Measurements from ENCODE around the gene RHOJ.

GRCh38 chr14:63193236-63193635 lies 11.0 kb upstream of the RHOJ start:
- no peak for TF ChIP-seq POLR2AphosphoS5 (IDR thresholded peaks at IDR 0.05; ENCODE audit: low read depth, low read length)
- no peak for TF ChIP-seq POLR2A (IDR thresholded peaks at IDR 0.05; ENCODE audit: low read depth, low read length)

All from GM12891 (cell line).